GM19240 (cell line): Measurements from ENCODE around the gene TBL1XR1.
"Not testable (repeated sequence)": the region's sequence is repeated elsewhere in the genome, so short reads cannot be mapped to it uniquely, and the experiment has no call there.

Source experiments
- DNase-seq: peaks from one replicate; pipeline ENCODE4 v3.0.0; 2011; ENCODE audit warnings: low spot score; ENCODE audit not compliant: insufficient read length

TBL1XR1 gene

GRCh38 chr3:177034832-177035475, 162.3 kb downstream of the TBL1XR1 start:
- no peak for DNase-seq

- no peak for DNase-seq
Measured at GRCh38 chr3:177026505-177027277, 170.6 kb downstream of the TBL1XR1 start.

- no peak for DNase-seq
Measured at GRCh38 chr3:177015881-177016280, 181.4 kb downstream of the TBL1XR1 start.

GRCh38 chr3:177013681-177014280, 183.5 kb downstream of the TBL1XR1 start:
- DNase-seq: no peak

- DNase-seq: no peak
Measured at GRCh38 chr3:177005718-177006405, 191.4 kb downstream of the TBL1XR1 start.

- DNase-seq: not testable (repeated sequence)
Measured at GRCh38 chr3:177000159-177000558, 197.1 kb downstream of the TBL1XR1 start.

GRCh38 chr3:176995946-176996345, 201.3 kb downstream of the TBL1XR1 start:
- DNase-seq: no peak

GRCh38 chr3:176994891-176995781, 202.1 kb downstream of the TBL1XR1 start:
- no peak for DNase-seq

GRCh38 chr3:176994393-176994792, 202.9 kb downstream of the TBL1XR1 start:
- no peak for DNase-seq

GRCh38 chr3:176992978-176993377, 204.3 kb downstream of the TBL1XR1 start:
- no peak for DNase-seq

GRCh38 chr3:176992565-176992964, 204.7 kb downstream of the TBL1XR1 start:
- DNase-seq: no peak

GRCh38 chr3:176988795-176989194, 208.5 kb downstream of the TBL1XR1 start:
- DNase-seq: no peak

GRCh38 chr3:176987901-176988650, 209.2 kb downstream of the TBL1XR1 start:
- DNase-seq: no peak

- no peak for DNase-seq
Measured at GRCh38 chr3:176978441-176978840, 218.8 kb downstream of the TBL1XR1 start.

GRCh38 chr3:176977331-176977730, 220.0 kb downstream of the TBL1XR1 start:
- DNase-seq: no peak

GRCh38 chr3:176976586-176976985, 220.7 kb downstream of the TBL1XR1 start:
- no peak for DNase-seq

GRCh38 chr3:176974279-176974678, 223.0 kb downstream of the TBL1XR1 start:
- DNase-seq: no peak

- DNase-seq: no peak
Measured at GRCh38 chr3:176971613-176972174, 225.6 kb downstream of the TBL1XR1 start.

- no peak for DNase-seq
Measured at GRCh38 chr3:176970770-176971169, 226.5 kb downstream of the TBL1XR1 start.

- no peak for DNase-seq
Measured at GRCh38 chr3:176969506-176969905, 227.8 kb downstream of the TBL1XR1 start.
